ENCODE results near the gene SPATA31A1. TPM values are rescaled to one million over a fixed set of nuclear protein-coding genes. Genes with fewer than 3 reads are reported as not detected.
"Not testable (repeated sequence)": the region's sequence is repeated elsewhere in the genome, so short reads cannot be mapped to it uniquely, and the experiment has no call there.

The SPATA31A1 gene
- total RNA-seq, result not detected in 2 replicates

DNA sequence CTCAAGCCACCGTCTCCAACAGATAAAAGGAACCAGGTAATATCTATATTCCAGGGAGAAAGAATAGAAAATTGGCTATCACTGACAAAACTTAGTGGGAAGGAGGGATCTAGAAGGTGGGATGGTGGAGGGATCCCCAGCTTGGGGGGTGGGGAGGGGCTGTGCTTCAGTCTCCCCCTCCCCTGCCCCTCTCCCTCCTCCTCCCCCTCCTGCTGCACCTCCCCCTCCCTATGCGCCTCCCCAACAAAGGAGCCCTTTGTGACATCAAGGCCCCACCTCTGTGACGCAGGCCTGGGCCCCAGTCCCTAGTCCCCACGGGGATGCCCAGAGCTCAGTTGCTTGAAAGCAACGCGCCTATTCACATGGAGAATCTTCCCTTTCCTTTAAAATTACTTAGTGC is at the start of gene SPATA31A1:
TSS of gene SPATA31A1 (plus strand) at position 301 of the 400 bp plus-strand sequence. CDS start at position 363, 62 bp downstream.
- not testable (repeated sequence) for DNase-seq (ENCODE audit: low read depth, low spot score)

DNA sequence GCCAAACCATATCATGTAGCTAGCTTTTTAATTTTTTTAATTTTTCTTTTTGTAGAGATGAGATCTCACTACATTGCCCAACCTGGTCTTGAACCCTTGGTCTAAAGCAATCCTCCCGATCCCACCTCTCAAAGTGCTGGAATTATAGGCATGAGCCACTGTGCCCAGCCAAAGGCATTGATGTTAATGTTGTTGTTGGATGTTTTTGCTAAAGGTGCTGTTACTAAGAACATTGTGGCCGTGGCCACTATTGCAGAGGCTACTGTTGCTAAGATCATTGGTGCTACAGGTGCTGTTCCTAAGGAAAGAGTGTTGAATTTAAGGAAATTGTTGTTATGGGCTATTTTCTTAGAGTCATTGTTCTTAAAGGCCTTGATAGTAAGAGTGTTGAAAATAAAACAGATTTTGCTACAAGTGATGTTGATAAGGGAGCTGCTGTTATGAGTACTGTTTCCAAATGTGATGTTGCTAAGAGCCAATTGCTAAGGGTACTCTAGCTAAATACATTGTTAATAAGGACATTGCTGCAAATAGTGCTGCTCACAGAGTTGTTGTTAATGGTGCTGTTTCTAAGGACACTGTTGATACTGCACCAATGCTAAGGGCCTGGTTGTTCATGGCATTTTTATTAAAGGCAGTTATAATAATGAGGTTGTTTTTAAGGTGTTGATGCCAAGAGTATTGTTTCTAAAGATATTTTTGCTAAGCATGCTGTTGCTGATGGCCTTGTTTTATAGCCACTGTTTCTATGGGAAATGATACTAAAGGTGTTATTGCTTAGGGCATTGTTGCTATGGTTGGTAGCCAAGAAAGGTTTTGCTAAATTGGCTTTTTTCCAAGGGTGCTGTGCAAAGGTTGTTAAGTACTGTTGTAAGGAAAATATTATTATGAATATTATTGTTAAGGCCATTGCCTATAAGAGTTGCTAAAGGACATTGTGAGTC is 52.1 kb downstream of the SPATA31A1 start:
- DNase-seq (ENCODE audit: low read depth, low spot score), result not testable (repeated sequence)

DNA sequence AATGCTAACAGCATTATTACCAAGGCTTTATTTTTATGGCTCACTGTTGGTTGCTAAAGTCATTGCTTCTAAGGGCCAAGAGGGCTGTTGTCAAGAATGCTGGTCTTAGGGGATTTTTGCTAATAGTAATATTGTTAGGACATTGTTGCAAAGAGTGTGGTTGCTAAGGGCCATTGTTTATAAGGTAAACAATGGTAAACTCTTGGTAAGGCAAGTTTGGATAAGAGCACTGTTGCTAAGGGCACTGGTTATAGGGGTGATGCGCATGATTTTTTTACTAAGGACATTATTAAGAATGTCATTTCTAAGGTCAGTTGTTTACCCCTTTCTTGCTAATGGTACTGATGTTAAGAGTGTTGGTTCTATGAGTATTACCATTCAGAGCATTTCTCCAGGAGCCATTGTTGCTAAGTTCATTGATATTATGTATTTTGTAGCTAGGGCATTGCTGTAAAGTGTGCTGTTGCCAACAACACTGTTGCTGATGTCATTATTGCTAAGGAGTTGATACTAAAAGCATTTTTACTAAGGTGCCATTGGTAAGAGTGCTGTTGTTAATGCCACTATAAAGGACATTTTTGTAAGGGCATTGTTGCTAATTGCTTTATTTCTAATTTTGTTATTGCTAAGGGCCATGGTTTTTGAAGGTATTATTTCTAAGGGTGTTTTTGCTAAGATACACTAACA is 55.9 kb downstream of the SPATA31A1 start:
- DNase-seq (ENCODE audit: low read depth, low spot score), result not testable (repeated sequence)

Other genes starting within 250 kb of the SPATA31A1 start
- gene CNTNAP3, start 67.5 kb upstream of the SPATA31A1 start, total RNA-seq, result 61.0 and 98.1 TPM in 2 replicates

All from pulmonary artery endothelial cell (primary cell).